ENCODE results near the gene HPN. TPM values are rescaled to one million over a fixed set of nuclear protein-coding genes. Genes with fewer than 3 reads are reported as not detected.
"Not testable (repeated sequence)": the region's sequence is repeated elsewhere in the genome, so short reads cannot be mapped to it uniquely, and the experiment has no call there.

The HPN gene
- total and polyA plus RNA-seq, 2 experiments from 2014 or later, result 14.0 to 17.4 TPM

DNA sequence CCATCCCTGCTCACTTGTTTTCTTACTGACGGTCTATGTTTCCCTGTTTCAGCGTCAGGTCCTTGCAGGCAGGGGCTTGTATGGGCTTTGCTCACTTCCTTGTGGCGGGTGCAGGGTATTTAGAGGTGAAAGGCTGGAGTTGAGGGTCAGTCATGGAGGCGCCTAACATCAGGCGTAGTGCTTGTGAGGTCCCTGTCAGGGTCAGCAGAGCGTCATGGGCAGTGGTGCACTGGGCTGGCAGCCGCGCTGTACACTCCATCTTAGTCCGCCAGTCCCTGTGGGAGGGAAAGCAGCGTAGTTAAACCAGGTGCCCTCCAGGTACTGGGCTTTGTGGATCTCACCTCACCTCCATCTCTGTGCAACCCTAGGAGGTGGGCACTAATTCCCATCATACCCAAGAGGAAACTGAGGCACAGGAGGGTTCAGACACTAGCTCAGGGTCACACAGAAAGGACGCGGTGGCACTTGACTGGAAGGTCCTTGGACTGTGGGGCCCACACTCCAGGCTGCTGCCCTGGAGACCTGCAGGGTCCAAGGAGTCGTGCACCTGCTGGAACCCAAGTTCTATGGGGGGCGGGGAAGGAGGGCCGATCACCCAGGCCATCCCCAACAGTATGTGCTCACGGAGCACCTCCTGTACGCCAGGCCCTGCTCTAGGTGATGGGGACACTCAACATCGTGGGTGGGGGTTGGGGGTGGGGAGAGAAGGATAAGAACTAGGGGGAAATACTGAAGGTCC lies 36.8 kb upstream of the HPN start (continued):
- TF ChIP-seq ZNF462 (CRISPR knock-in tag; IDR thresholded peaks at IDR 0.05), result no peak
- TF ChIP-seq, protein P1, sequence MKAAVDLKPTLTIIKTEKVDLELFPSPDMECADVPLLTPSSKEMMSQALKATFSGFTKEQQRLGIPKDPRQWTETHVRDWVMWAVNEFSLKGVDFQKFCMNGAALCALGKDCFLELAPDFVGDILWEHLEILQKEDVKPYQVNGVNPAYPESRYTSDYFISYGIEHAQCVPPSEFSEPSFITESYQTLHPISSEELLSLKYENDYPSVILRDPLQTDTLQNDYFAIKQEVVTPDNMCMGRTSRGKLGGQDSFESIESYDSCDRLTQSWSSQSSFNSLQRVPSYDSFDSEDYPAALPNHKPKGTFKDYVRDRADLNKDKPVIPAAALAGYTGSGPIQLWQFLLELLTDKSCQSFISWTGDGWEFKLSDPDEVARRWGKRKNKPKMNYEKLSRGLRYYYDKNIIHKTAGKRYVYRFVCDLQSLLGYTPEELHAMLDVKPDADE (IDR thresholded peaks at IDR 0.05), result no peak

GRCh38 chr19:35005256-35005977 lies 36.1 kb upstream of the HPN start:
- no peaks in the 10 kb centered on the region; the same call in 1 of the 3 replicates for H3K9me3 Mint-ChIP-seq
- Histone ChIP-seq H3K27me3 (ENCODE audit: insufficient read depth) (no peaks in the 10 kb centered on the region), H2AFZ (no peak overlapping the region), H3F3A (replicated peaks; ENCODE audit: low read depth) (peaks cover 25% of the 10 kb centered on the region; the same call in 1 of the 2 replicates), H4K20me1 (replicated peaks; ENCODE audit: insufficient read depth) (peaks cover 59% of the 10 kb centered on the region), H3K27ac (ENCODE audit: low read depth) (0 out of 2 replicates have a peak overlapping the region, but pooled peaks have one; percentile 39), H3K79me2 (replicated peaks; ENCODE audit: insufficient read depth) (peaks cover 83% of the 10 kb centered on the region), H3K4me3 (no peak overlapping the region), H3K4me1 (ENCODE audit: insufficient read depth) (peaks cover 28% of the 10 kb centered on the region), H3K36me3 (ENCODE audit: insufficient read depth) (peaks cover 33% of the 10 kb centered on the region), H3K4me2 (no peak overlapping the region), H3K9me2 (ENCODE audit: insufficient read depth) (no peaks in the 10 kb centered on the region)
- peaks cover 17% of the 10 kb centered on the region for H3K27me3 Mint-ChIP-seq (ENCODE audit: insufficient read depth, low read depth, poor library complexity)
- peaks cover 30% of the 10 kb centered on the region for H3K4me1 Mint-ChIP-seq
- TF ChIP-seq CREB1 (CRISPR knock-in tag; IDR thresholded peaks at IDR 0.05; ENCODE audit: low read depth) (no peak), JUNB (IDR thresholded peaks at IDR 0.05; ENCODE audit: unreplicated experiment) (no peak), POLR2AphosphoS5 (IDR thresholded peaks at IDR 0.05; ENCODE audit: low read depth) (no peak), EZH2 (IDR thresholded peaks at IDR 0.05; ENCODE audit: low read depth, unreplicated experiment) (no peak)
- TF ChIP-seq, protein P1 (IDR thresholded peaks at IDR 0.05), result no peak
- peaks cover 78% of the 10 kb centered on the region for H3K36me3 Mint-ChIP-seq (ENCODE audit: low read depth)
- ATAC-seq (no peak), DNase-seq (ENCODE audit: low spot score) (no peak)
- H3K27ac Mint-ChIP-seq, result no peak overlapping the region
- H3K4me3 Mint-ChIP-seq, result no peak overlapping the region

DNA sequence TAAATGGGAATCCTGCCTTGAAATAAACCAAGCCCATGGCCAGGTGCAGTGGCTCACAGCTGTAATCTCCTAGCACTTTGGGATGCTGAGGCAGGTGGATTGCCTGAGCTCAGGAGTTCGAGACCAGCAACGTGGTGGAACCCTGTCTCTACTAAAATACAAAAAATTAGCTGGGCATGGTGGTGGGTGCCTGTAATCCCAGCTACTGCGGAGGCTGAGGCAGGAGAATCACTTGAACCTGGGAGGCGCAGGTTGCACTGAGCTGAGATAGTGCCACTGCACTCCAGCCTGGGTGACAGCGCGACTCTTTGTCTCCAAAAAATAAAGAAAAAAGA lies 35.5 kb upstream of the HPN start:
- peaks cover 78% of the 10 kb centered on the region for H3K79me2 ChIP-seq (replicated peaks; ENCODE audit: insufficient read depth)
- peaks cover 28% of the 10 kb centered on the region for H3K4me1 ChIP-seq (ENCODE audit: insufficient read depth)
- ATAC-seq; H3K4me2 ChIP-seq; H3K9me2 ChIP-seq (ENCODE audit: insufficient read depth); DNase-seq (ENCODE audit: low spot score); H2AFZ ChIP-seq; H3K9me3 Mint-ChIP-seq; H3K27ac Mint-ChIP-seq; H3K27me3 ChIP-seq (ENCODE audit: insufficient read depth); H3K4me3 ChIP-seq; H3K4me3 Mint-ChIP-seq: not testable (repeated sequence)
- Mint-ChIP-seq H3K4me1 (peaks cover 30% of the 10 kb centered on the region), H3K27me3 (ENCODE audit: insufficient read depth, low read depth, poor library complexity) (peaks cover 15% of the 10 kb centered on the region), H3K36me3 (ENCODE audit: low read depth) (peaks cover 83% of the 10 kb centered on the region)
- 0 out of 2 replicates have a peak overlapping the region, but pooled peaks have one; percentile 39 for H3K27ac ChIP-seq (ENCODE audit: low read depth)
- H3K36me3 ChIP-seq (ENCODE audit: insufficient read depth), result peaks cover 36% of the 10 kb centered on the region
- H3F3A ChIP-seq (replicated peaks; ENCODE audit: low read depth), result peaks cover 29% of the 10 kb centered on the region; the same call in 1 of the 2 replicates
- H4K20me1 ChIP-seq (replicated peaks; ENCODE audit: insufficient read depth), result peaks cover 59% of the 10 kb centered on the region

Data from GM23338 (cell line).